Raji (cell line): Measurements from ENCODE around the gene TRPC4.

ENCODE experiments used
- POLR2A ChIP-seq: IDR thresholded peaks from 2 replicates; pipeline ENCODE4 v1.6.1; 2011; ENCODE audit warnings: low read depth, low read length, control low read depth; ENCODE audit not compliant: insufficient read depth

The TRPC4 gene

DNA sequence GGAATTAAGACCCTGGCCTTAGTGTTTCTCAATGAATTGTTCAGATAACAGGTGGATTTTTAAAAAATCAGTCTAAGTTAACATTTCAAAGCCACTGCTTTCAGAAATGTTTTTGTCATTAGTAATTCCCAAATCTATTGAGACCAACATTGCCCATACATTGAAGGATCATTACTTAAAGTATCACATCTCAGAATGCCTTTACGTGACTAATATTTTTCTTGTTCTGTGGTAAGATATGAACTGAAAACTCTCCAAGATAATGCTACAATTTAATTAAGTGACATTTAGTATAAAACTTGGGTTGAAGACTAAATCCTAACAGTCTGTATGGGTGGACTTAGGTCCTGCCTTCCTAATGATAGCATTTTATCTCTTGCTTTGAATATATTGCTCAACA, 211.6 kb downstream of the TRPC4 start:
- TF ChIP-seq POLR2A: no peak

DNA sequence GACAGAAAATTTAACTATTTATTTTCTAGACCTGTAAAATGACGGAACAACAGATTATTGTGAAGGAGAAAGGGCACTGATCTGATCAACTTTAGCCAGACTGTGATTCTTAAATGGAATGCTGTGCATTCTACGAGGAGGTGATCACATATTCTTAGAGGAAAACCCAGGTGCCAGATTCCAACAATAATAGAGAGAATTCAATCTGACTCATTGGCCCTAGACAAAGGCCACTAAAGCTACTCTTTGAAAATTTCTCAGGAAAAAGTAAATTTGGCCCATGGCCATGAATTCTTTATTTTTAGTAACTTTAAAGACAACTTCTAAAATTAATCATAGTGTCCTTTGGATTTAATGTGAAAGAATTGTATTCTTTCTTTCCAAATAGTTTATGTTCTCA, 212.4 kb downstream of the TRPC4 start:
- no peak for TF ChIP-seq POLR2A

DNA sequence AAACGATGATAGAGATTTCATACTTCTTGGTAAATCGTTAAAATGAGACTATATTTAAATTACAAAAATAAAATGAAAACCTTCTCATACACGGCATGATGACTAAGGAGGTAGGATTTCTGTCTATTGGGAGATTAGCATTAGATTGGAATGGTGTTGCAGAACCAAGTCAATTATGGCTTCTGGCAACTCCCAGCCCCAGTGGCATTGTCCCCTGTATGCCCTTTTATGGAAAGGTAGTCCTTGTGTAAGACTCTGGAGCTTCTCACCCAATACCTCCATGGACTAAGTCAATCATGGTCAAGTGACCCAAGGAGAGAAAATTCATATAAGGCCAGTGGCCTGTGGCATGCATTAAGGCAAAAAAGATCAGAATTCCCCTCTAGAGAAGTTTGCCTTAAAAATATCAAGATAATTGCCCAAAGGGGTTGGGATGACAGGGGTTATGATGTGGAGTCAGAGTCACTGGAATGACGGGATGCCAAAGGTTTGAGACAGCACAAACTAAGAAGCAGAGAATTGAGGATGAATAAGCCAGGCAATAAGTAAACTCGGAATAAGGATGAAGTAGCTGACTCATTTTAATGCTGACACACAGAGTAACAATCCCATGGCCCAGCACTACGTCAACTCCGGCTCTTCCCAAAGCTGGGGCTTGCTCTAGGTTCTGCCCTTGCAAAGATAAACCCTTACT, 213.2 kb downstream of the TRPC4 start:
- no peak for TF ChIP-seq POLR2A

DNA sequence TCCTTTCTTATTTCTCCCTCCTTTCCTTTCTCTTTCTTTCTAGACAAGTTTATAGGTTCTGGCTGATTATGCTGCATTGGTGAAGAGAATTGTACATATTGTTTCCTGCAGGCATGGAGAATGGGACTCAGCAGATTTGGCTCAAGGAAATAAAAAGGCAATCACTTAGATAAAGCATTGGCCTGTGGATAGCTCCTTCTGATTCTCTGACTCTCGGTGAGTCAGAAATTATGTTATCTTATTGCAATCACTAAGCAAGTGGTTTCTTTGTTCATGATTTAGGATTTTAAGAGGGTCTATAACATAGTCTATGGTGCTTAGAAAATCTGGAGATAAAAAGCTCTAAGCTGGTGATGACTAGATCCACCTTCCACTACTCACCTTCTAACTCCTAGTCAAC, 217.0 kb downstream of the TRPC4 start:
- no peak for TF ChIP-seq POLR2A

DNA sequence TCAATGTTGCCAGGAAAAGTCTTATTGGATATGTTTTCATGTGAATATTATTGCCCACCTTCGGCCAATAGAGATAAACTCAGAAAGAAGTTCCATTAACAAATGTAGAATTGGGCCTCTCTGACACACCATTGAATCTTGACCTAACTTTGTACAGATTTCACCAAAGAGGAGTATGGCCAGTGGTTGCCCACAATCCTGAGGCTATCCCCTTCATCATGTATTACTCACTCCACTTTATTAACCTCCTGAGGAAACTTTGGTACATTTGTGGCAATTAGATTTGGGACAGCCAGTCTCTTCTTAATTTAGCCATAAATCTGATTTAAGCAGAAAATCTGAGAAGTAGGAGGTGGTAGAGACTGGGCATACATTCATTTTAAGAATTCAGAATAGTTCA, 217.7 kb downstream of the TRPC4 start:
- TF ChIP-seq POLR2A: no peak

DNA sequence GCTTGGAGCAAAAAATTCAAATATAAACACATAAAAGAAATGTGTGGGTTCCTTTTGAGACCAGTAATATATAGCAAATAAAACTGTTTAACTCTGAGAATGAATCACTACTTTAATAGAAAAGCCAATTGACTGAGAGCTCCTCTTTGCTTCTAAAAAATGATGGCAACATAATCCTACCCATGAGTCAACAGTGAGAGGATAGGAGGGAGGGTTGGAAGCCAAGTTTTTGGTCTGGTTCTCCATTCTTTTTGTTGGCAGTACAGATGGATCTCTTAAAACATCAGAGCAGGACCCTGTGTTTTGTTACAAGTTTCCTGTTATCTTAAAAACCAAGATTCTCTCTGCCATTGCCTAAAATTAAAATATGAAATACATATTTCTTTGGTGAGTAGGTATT, 221.0 kb downstream of the TRPC4 start:
- no peak for TF ChIP-seq POLR2A

DNA sequence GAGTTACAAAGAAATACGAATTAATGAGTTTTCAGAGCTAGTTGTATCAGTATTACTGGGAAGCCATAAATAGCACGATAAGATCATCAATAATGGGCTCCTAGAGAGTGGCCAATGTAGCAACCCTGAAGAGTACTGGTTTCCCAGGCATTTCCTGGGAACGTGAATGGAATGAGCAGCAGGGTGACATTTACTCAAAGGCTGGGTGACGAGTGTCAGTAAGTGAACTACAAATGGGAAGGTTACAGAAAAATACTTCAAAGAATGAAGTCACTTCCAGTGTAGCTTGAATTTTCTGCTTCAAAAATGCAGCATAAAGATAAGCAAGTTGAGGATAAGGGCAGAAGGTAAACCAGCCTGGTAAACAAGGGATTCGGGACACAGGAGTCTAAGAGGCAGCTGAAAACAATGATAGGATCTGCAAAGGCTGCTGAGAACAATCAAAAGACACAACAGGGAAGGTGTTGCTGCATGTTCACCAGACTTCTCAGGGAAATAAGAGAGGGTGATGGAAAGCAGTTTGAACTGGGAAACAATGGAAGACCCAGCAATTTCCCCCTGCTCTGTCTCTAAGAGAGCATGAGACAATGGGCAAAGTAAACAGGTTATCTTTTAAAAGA, 222.4 kb downstream of the TRPC4 start:
- no peak for TF ChIP-seq POLR2A

DNA sequence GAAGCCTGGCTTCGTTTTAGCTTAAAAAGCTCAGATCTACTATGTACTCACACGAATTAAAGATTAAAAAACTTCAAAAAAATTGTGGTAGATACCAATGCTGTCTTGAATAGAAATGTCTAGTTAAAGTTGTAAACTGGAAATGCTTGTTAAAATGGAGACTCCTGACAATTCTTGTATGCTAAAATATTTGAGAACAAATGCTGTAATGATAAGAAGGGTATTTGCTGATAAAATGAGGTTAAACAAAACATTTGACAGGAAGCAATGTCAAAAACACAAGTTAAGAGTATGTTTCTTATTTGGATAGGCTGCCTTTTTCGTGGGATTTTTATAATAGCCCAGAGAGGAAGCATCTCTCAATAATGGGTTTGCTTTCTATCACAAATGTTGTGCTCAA, 223.0 kb downstream of the TRPC4 start:
- TF ChIP-seq POLR2A: no peak

DNA sequence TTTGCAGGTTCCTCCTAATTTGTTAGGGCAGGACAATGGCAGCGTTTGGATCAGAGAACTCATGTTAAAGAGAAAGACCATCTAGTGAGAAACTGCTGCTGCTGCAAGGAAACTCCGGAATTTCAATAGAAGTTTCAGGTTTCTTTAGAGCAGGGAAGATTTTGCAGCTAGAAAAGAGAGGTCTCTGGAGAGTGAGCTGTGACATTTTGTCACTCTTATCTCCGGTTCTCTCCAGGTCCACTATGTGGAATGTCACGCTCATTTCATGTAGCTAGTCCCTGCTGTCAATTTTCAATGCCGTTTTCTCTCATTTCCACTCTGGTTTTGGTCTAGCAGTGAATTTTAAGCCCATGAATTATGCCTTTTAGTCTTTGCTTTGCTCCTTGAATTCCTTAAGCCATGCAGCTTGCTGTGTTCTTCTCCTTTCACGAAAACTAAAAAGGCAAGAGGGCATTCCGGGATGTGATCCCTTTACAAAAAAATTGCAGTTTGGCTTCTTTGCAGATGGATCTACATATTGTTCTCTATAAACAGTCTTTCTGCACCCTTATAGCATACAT, 224.3 kb downstream of the TRPC4 start:
- TF ChIP-seq POLR2A: no peak

DNA sequence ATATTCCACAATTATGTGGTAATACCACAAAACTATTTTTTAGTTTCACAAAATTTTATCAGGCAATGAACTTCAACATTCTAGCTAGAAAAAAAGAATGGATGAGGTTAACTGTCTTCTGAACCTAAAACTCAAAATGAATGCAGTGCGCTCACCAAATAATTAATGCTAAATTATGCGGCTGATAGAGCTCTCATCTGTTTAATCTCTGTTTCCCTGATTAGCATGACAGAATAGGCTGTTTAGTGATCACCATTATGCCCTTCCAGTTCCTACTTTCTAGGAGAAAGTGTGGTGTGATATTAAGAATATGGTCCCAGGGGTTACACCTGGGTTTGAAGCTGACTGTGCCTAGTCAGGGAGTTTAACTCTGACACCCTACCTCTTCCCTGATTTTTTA, 228.2 kb downstream of the TRPC4 start:
- TF ChIP-seq POLR2A: no peak

DNA sequence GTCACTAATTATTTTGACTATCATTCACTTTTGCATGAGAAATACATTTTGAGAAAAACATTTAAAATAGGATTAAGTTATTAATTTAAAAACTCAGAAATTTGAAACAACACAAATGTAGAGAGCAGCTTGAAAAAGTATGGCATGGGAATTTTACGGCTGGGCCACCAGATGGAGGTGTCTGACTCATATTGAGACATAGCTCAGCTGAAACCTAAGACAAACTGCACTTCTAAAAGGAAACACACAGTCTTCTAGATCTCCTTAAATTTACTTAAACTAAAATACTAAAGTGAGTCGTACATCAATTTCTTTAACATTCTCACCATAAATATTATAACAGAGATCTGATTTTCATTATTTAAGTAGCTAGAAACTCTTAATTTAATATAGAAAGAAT, 229.1 kb downstream of the TRPC4 start:
- TF ChIP-seq POLR2A: no peak

DNA sequence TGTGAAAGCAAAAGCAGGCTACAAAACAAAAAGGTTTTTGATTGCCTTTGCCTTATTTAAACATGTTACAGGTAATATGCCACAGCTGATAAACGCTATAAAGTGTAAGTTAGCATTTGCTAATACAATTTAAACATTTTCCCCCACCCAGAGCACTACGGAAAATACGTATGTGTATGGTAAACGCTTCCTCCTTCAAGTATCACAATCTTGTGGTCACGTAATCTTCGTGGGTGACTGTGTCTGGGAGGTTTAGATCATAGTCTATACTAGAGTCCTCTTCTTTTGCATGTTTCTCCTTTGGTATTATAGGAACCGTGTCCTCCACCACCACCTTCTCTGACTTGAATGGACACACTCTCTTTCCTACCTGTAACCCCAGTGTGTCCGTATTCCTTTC, 232.9 kb downstream of the TRPC4 start:
- no peak for TF ChIP-seq POLR2A

DNA sequence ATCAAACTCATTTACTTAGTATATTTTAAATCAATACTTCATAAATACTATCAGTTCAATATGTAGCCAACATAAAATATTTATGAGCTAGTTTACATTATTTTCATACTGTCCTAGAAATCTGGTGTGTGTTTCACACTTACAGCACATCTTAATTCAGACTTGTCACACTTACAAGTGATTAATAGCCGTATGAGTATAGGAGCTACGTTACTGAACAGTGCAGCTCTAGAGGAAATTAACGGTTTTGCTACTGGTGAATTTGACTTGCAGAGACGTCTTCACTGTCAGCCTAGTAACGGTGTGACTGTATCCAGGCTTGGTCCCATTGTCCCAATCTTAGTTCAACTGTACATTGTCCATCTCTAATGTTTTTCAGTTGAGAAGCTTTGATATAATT, 237.3 kb downstream of the TRPC4 start:
- TF ChIP-seq POLR2A: no peak

DNA sequence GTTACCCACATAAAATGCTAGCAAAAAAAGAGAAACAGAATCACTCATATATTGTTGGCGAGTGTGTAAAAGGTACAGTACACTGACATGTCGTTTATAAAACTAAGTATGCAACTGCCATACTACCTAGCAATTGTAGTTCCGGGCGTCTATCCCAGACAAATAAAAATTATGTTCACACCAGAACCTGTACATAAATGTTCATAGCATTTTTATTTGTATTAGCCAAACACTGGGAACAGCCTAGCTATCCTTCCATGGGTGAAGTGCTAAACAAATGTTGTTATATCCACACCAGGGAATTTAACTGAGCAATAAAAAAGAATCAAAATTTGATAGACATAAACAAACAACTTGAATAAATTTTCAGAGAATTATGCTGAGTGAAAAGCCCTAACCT, 242.1 kb downstream of the TRPC4 start:
- no peak for TF ChIP-seq POLR2A

DNA sequence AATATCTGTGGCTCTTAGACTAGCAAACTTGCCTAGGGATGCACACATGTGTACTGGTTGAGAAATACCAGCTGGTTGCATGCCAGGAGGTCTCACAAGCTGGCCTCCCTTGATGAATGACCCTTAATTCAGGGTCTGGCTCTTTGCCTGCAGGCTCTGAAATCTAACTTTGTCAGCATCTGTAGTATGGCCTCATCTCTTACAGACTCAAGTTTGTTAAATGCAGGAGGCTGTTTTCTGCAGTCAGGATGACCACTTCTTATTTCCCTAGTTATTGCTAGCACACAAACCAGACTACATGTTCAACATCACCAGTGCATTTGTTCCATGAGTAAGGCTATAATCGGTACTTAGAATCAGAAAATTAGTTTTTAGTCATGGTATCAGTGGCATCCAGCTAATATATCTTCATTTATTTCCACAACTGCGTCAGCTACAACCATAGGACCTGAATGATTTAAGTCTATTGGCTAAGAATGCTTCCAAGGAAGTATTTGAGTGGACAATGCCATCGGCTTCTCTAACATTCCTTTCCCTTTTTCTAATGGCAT, 247.7 kb downstream of the TRPC4 start:
- TF ChIP-seq POLR2A: no peak

DNA sequence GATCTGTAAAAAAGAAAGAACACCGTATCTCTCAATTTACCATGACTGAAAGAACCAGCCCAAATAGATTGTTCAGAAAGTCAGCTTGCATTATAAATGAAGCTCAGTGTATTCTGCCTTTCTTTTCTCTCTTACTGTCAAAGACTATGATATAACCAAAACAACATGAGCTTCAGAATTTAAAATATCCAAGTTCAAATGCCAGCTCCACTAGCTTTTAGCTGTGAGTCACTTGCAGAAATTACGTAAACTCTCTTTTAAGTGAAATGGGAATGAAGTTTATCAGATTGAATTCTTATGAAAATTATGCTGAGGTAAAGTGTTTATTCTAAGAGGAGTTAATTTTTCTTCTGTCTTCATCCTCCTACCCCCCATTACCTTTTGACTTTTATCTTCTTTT, 251.0 kb downstream of the TRPC4 start:
- TF ChIP-seq POLR2A: no peak
